K562 (cell line): Measurements from ENCODE around the gene RNF175. TPM values are rescaled to one million over a fixed set of nuclear protein-coding genes. Genes with fewer than 3 reads are reported as not detected.
A peak's percentile ranks its signal among the peaks of the same experiment; 100 is the strongest.

ENCODE experiments used
- DPF2 ChIP-seq: fragments of 450-650 bp; IDR thresholded peaks from 2 replicates; pipeline ENCODE4 v1.6.1; 2016
- ESRRA ChIP-seq: fragments of 450-650 bp; IDR thresholded peaks from 2 replicates; pipeline ENCODE4 v1.6.1; 2014; ENCODE audit warnings: low read depth, mild to moderate bottlenecking, moderate library complexity, borderline replicate concordance
- HDAC2 ChIP-seq: fragments of 450-650 bp; IDR thresholded peaks from 2 replicates; pipeline ENCODE4 v1.6.1; 2016; ENCODE audit warnings: mild to moderate bottlenecking
- KDM1A ChIP-seq, 2 experiments: fragments of 450-650 bp; IDR thresholded peaks; 2 replicates each; pipeline ENCODE4 v1.6.1; 2016; ENCODE audit warnings: mild to moderate bottlenecking in 2 of 2
- MAFF ChIP-seq: IDR thresholded peaks from 2 replicates; pipeline ENCODE4 v1.6.1; 2012; ENCODE audit warnings: low read length, improper control_type of control experiment
- MTA2 ChIP-seq: fragments of 450-650 bp; IDR thresholded peaks from 2 replicates; pipeline ENCODE4 v1.6.1; 2016; ENCODE audit warnings: low read depth
- NCOR1 ChIP-seq: fragments of 450-650 bp; IDR thresholded peaks from 2 replicates; pipeline ENCODE4 v1.6.1; 2016; ENCODE audit warnings: mild to moderate bottlenecking, moderate library complexity
- PML ChIP-seq: IDR thresholded peaks from 2 replicates; pipeline ENCODE4 v1.6.1; 2012; ENCODE audit warnings: low read length, inconsistent platforms
- PTTG1 ChIP-seq: fragments of 450-650 bp; IDR thresholded peaks from 2 replicates; pipeline ENCODE4 v1.6.1; 2016; ENCODE audit warnings: low read depth, mild to moderate bottlenecking, missing genetic modification characterization, missing compliant biosample characterization
- SMARCB1 ChIP-seq: IDR thresholded peaks from 2 replicates; pipeline ENCODE4 v1.6.1; 2011; ENCODE audit warnings: improper control_type of control experiment, low read depth; ENCODE audit not compliant: insufficient read length
- TRIM24 ChIP-seq, 2 experiments: fragments of 450-650 bp; IDR thresholded peaks; 2 replicates each; pipeline ENCODE4 v1.6.1; 2016
- ZNF121 ChIP-seq: sonication (generic); formaldehyde crosslinking; conservative IDR thresholded peaks from 2 replicates; pipeline ENCODE4 v1.8.0; 2022; ENCODE audit warnings: missing genetic modification reagents
- ZNF347 ChIP-seq: fragments of 450-650 bp; formaldehyde crosslinking; IDR thresholded peaks from 2 replicates; pipeline ENCODE4 v1.4.0; 2020; ENCODE audit warnings: low read depth, mild to moderate bottlenecking, moderate library complexity
- ZNF830 ChIP-seq: fragments of 250-450 bp; sonication (Bioruptor Pico); IDR thresholded peaks from 2 replicates; pipeline ENCODE4 v1.5.0; 2021; ENCODE audit warnings: mild to moderate bottlenecking
- polyA plus RNA-seq, 8 experiments: library from polyadenylated mRNA; depleted of rRNA in 4 of 8; stranded (reverse) in 5 of 8; unstranded in 3 of 8; fragments of >200 nt; fragmentation: Nextera tagmentation in 2 of 8; fragmentation: Illumina TruSeq in 1 of 8; extraction: Ambion mirVana in 2 of 8; extraction: Trizol in 1 of 8; gene quantifications; 2 replicates each; pipeline versions ENCODE4 v1.2.1 to v1.2.3, GENCODE V29; 2011 to 2014; ENCODE audit warnings: inconsistent platforms in 1 of 8, missing spikeins in 1 of 8
- total RNA-seq, 7 experiments: library from RNA; depleted of rRNA in 6 of 7; stranded (reverse); fragments of >200 nt in 6 of 7; fragmentation: Illumina TruSeq in 2 of 7; extraction: Trizol in 2 of 7; gene quantifications; 2 replicates each; pipeline versions ENCODE4 v1.2.1 to v1.2.3, GENCODE V29; 2011 to 2021; ENCODE audit warnings: low replicate concordance in 1 of 7
- TF ChIP-seq, protein P1 (sequence below), 2 experiments: fragments of 450-650 bp; formaldehyde crosslinking in 1 of 2; IDR thresholded peaks; 2 replicates each; pipeline versions ENCODE4 v1.4.0 to v1.6.1; 2014 to 2020; ENCODE audit warnings: mild to moderate bottlenecking in 2 of 2, borderline replicate concordance in 1 of 2, low read depth in 1 of 2
- TF ChIP-seq, protein P2 (sequence below): fragments of 450-650 bp; formaldehyde crosslinking; IDR thresholded peaks from 2 replicates; pipeline ENCODE4 v1.4.0; 2020; ENCODE audit warnings: mild to moderate bottlenecking, mixed read lengths
- TF ChIP-seq, protein P3 (sequence below), 2 experiments: IDR thresholded peaks; 2 replicates each; pipeline ENCODE4 v1.6.1; 2012; ENCODE audit warnings: improper control_type of control experiment in 2 of 2, low read depth in 2 of 2, low read length in 2 of 2, borderline replicate concordance in 1 of 2
- TF ChIP-seq, protein P4 (sequence below): fragments of 250-450 bp; sonication (Bioruptor Pico); IDR thresholded peaks from 2 replicates; pipeline ENCODE4 v1.5.0; 2021

RNF175 gene
- total and polyA plus RNA-seq, 9 of the 15 experiments (the other 6 are each of a cell fraction or from before 2014, with no cell fraction given) = not detected

DNA sequence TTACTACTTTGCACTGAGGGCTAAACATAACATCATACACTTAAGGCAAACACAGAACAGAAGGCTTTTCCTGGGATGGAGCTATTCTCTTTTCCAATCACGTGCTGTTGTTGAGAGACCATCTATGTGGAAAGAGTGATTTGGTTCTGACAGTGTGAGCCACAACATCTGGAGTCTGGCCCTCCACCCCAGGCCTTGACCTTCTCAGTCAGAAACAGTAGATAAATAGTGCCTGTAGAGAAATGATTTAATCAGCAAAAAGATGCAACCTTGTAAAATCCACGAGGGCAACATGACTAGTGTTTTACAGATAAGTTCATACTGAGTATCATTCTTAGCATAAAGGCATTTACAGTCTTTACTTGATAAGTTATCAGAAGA lies 39.9 kb upstream of the RNF175 start (continued):
- TF ChIP-seq, protein P1, sequence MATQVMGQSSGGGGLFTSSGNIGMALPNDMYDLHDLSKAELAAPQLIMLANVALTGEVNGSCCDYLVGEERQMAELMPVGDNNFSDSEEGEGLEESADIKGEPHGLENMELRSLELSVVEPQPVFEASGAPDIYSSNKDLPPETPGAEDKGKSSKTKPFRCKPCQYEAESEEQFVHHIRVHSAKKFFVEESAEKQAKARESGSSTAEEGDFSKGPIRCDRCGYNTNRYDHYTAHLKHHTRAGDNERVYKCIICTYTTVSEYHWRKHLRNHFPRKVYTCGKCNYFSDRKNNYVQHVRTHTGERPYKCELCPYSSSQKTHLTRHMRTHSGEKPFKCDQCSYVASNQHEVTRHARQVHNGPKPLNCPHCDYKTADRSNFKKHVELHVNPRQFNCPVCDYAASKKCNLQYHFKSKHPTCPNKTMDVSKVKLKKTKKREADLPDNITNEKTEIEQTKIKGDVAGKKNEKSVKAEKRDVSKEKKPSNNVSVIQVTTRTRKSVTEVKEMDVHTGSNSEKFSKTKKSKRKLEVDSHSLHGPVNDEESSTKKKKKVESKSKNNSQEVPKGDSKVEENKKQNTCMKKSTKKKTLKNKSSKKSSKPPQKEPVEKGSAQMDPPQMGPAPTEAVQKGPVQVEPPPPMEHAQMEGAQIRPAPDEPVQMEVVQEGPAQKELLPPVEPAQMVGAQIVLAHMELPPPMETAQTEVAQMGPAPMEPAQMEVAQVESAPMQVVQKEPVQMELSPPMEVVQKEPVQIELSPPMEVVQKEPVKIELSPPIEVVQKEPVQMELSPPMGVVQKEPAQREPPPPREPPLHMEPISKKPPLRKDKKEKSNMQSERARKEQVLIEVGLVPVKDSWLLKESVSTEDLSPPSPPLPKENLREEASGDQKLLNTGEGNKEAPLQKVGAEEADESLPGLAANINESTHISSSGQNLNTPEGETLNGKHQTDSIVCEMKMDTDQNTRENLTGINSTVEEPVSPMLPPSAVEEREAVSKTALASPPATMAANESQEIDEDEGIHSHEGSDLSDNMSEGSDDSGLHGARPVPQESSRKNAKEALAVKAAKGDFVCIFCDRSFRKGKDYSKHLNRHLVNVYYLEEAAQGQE (IDR thresholded peaks at IDR 0.05; ENCODE audit: borderline replicate concordance) = no peak
- TF ChIP-seq, protein P1 (CRISPR knock-in tag; IDR thresholded peaks at IDR 0.05; ENCODE audit: low read depth) = no peak
- TF ChIP-seq KDM1A (IDR thresholded peaks at IDR 0.05) (peak in 1 of 2 experiments; percentile 29; a peak in 1 of 4 replicates), HDAC2 (0 out of 2 replicates have a peak, but pooled peaks have one; percentile 27), ZNF347 (CRISPR knock-in tag) (no peak), PML (peak; percentile 68; the same call in 1 of the 2 replicates), ZNF830 (CRISPR knock-in tag) (no peak), DPF2 (no peak), PTTG1 (tag) (no peak), TRIM24 (IDR thresholded peaks at IDR 0.05) (peak; percentile 16 to 45; a peak in 1 of 4 replicates), ESRRA (peak; percentile 19; the same call in 1 of the 2 replicates), MTA2 (peak; percentile 50; the same call in 1 of the 2 replicates), ZNF121 (CRISPR knock-in tag) (no peak), MAFF (peak; percentile 21; the same call in 1 of the 2 replicates), NCOR1 (peak; percentile 59), SMARCB1 (no peak)
- TF ChIP-seq, protein P2, sequence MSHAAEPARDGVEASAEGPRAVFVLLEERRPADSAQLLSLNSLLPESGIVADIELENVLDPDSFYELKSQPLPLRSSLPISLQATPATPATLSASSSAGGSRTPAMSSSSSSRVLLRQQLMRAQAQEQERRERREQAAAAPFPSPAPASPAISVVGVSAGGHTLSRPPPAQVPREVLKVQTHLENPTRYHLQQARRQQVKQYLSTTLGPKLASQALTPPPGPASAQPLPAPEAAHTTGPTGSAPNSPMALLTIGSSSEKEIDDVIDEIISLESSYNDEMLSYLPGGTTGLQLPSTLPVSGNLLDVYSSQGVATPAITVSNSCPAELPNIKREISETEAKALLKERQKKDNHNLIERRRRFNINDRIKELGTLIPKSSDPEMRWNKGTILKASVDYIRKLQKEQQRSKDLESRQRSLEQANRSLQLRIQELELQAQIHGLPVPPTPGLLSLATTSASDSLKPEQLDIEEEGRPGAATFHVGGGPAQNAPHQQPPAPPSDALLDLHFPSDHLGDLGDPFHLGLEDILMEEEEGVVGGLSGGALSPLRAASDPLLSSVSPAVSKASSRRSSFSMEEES = peak; percentile 17; the same call in 1 of the 2 replicates
- TF ChIP-seq, protein P3, sequence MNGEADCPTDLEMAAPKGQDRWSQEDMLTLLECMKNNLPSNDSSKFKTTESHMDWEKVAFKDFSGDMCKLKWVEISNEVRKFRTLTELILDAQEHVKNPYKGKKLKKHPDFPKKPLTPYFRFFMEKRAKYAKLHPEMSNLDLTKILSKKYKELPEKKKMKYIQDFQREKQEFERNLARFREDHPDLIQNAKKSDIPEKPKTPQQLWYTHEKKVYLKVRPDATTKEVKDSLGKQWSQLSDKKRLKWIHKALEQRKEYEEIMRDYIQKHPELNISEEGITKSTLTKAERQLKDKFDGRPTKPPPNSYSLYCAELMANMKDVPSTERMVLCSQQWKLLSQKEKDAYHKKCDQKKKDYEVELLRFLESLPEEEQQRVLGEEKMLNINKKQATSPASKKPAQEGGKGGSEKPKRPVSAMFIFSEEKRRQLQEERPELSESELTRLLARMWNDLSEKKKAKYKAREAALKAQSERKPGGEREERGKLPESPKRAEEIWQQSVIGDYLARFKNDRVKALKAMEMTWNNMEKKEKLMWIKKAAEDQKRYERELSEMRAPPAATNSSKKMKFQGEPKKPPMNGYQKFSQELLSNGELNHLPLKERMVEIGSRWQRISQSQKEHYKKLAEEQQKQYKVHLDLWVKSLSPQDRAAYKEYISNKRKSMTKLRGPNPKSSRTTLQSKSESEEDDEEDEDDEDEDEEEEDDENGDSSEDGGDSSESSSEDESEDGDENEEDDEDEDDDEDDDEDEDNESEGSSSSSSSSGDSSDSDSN (IDR thresholded peaks at IDR 0.05; ENCODE audit: borderline replicate concordance in 1 of 2, low read depth in 2 of 2, low read length in 2 of 2) = no peak
- TF ChIP-seq, protein P4, sequence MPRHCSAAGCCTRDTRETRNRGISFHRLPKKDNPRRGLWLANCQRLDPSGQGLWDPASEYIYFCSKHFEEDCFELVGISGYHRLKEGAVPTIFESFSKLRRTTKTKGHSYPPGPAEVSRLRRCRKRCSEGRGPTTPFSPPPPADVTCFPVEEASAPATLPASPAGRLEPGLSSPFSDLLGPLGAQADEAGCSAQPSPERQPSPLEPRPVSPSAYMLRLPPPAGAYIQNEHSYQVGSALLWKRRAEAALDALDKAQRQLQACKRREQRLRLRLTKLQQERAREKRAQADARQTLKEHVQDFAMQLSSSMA (CRISPR knock-in tag) = no peak
